HG02943 (cell line): ENCODE data around the gene KRTAP1-1.
"Not testable (repeated sequence)": the region's sequence is repeated elsewhere in the genome, so short reads cannot be mapped to it uniquely, and the experiment has no call there.

Experiments used
- ATAC-seq: cut with Tn5 transposase; IDR thresholded peaks from one replicate; pipeline ENCODE4 v1.9.1; 2021; ENCODE audit warnings: mild to moderate bottlenecking, low read depth, moderate library complexity; ENCODE audit not compliant: unreplicated experiment

Gene KRTAP1-1

DNA sequence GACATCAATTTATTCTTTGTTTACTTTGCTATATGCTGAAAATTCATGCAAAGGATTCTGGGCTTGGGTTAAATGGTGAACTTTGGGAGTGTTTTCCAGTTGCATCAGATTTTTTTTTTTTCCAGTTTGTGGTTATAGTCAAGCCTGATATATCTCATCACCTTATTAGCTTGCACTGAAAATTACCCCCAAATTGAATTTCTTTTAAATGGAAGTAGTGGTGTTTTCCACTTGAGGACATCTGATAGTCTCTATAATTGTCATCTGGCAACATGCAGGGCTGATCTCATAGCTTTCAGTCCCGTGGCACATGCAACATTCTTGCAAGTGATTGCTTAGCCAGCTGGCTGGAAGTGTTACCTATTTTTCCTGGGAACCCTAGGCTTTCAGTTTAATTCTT, 27.6 kb downstream of the KRTAP1-1 start:
- ATAC-seq = no peak

DNA sequence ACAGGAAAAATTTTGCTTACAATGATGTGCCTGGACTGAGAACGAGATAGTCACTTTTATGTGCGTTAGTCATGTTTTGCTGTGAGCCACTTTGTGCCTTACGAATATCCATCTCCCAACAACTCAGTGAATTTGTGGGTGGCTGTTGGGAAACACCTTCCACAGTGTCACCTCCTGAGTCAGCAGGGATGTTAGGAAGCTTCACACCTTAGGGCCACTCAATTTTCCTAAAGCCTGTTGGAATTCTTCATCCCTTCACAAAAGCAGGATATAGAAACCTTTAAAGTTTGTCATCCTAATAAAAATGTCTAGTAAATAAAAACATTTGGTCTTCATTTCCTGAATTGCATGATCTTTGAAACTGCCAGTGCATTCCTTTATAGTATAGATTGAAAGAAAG, 28.1 kb downstream of the KRTAP1-1 start:
- ATAC-seq = no peak

DNA sequence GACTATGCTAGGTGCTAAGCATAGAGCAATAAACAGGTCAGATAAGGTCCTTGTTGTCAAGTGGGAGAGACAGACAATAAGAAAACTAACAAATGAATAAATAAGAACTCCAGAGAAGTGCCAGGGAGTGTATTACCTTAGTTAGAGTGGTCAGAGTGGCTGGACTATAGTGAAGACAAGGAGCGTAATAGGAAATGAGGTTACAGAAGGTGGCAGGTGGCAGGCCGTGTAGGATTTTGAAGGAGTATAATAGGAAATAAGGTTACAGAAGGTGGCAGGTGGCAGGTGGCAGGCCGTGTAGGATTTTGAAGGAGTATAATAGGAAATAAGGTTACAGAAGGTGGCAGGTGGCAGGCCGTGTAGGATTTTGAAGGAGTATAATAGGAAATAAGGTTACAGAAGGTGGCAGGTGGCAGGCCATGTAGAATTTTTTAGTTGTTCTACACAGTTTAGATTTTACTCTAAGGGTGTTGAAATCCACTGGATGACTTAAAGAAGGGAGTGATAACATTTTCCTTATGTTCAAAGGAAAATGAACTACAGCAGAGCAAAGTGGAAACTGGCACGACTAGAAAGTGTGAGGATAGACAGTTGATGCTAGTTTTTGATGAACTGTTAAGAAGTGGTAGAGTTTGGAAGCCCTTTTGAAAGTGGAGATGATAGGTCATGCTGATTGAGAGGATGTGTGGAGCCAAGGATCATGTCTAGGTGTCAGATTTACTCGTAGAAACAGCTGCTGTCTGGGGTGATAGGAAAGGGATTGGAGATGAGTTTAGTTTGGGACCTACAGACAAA, 28.7 kb downstream of the KRTAP1-1 start:
- no peak for ATAC-seq

DNA sequence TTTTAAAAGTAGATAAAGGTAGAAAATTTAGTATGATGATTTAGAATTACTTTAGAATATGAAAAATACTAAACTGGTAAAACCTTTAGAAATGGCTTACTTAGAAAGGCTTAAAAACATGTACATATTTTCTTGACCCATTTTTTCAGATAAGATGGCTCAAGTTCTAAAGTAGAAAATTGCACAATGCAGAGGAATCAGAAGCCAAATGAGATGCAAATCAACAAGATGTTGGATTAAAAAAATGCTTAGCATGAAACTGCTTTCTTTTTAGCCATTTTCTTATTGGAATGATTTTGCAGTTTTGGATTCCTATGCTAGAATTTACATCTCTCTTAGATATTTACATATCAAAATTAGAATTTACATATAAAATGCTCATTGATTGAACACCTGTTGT, 30.8 kb downstream of the KRTAP1-1 start:
- no peak for ATAC-seq

DNA sequence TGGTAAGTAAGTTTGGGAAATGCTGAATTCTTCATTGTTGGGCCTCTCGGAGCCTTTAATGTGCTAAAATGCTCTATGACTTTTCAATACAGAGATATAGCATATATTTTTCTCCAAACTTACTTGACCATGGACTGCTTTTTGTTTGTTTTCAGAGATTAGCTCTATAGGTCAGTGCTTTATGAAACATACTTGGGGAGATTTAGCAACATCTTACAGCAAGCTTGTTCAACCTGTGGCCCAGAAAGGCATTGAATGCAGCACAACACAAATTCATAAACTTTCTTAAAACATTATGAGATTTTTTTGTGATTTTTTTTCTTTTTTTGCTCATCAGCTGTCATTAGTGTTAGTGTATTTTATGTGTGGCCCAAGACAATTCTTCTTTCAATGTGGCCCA, 31.3 kb downstream of the KRTAP1-1 start:
- no peak for ATAC-seq

DNA sequence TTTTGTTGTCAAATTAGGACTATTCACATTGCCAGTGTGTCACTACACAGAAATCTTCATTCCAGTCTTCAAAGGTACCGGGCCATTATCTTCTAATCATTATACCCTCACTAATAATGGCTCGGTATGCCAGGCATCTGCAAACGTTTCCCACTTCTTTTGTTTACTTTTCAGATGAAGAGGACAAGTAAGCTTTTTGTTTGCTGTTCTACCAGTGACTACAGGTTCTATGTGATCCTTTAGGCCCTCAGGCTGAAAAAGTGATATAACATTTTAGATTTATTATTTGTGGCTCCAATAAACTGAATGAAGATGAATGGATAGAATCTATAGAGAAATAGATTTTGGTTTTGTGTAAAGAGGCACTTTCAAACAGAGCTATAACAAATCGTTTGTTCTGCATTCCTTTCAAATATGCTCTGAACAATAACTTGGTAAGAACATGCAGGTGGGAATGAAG, 31.9 kb downstream of the KRTAP1-1 start:
- no peak for ATAC-seq

DNA sequence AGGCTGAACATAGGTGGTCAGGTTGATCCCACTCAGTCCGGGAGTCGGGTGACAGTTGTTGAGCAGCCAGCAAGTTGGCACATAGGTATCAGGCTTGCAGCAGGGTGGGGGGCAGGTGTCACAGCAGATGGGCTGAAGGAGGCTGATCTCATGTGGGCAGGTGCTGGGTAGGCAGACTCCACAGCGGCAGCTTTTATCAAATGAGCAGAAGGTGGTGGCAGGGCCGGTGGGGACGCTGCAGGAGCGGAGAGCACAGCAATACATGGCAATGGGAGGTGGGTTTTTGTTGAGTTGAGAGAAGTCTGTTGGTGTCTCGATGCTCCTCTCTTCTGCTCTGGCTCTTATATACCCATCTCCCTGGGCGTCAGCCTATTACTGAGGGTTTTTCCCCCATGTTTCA, 32.4 kb downstream of the KRTAP1-1 start, which contains the start of gene KRTAP3-1:
Gene KRTAP3-1 (minus strand): TSS at position 318 of the 400 bp plus-strand sequence. CDS start 54 bp downstream, at position 264.
- ATAC-seq = no peak

DNA sequence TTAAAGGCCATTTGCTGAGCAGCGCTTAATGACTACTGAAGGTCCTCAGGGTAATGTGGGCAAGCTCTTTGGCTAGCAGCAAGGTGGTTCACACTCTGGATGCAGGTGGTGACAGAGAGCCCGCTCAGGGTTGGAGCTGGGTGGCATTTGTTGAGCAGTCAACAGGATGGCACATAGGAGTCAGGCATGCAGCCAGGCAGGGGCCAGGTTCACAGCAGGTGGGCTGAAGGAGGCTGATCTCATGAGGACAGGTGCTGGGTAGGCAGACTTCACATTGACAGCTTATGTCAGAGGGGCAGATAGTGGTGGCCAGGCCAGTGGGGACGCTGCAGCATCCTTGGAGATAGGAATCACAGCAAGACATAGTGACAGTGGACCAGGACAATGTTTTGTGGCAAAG, 36.9 kb downstream of the KRTAP1-1 start:
- ATAC-seq = no peak

DNA sequence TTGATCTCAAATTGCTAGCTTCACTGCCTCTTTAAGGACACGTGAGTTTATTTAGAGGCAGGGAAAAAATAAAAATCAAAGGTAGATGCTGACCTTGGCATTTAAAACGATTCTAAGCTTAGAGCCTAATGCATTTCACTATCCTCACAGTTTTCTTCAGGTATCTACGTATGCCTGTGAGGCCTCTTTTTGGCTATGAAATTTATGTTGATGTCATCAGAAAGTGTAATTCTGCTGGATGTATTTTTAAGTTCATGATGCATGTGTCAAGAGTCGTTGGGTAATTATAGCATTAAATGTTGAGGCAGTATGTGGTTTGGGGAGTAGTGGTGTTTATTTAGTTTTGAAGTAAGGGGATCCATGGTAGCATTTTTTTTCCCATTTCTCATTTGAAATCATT, 37.3 kb downstream of the KRTAP1-1 start:
- ATAC-seq = no peak

DNA sequence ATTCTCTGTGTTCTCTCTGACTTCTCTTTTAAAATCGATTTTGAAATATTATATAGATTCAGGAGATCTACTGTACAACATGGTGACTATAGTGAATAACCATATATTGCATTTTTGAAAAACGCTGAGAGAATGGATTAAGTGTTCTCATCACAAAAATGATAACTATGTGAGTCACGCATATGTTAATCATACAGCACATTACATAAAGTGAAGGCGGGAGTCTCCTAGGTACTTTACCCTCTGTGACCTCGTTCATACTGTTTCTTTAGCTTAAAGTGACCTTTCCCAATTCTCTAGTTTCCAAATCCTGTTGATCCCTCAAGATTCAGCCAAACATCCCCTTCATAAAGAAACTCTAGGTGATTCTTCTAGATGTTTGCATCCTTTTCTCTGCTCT, 38.4 kb downstream of the KRTAP1-1 start:
- no peak for ATAC-seq

DNA sequence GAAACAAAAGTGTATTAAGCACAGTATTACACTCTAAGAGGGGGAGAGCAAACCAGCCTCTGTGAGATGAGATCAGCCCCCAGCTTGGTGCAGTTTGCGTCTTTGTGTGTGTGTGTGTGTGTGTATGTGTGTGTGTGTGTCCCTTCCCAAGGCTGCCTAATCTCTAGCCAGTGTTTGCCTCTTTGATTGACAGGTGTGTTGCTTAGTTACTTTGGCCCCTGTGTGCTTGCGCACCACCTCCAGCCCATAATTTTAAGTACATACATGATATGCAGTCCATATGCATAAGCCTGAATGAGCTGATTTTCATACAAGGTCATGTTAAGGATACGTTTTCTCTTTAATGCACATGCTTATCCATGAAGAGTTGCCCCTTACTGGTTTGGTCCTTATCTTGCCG, 39.5 kb downstream of the KRTAP1-1 start:
- no peak for ATAC-seq

DNA sequence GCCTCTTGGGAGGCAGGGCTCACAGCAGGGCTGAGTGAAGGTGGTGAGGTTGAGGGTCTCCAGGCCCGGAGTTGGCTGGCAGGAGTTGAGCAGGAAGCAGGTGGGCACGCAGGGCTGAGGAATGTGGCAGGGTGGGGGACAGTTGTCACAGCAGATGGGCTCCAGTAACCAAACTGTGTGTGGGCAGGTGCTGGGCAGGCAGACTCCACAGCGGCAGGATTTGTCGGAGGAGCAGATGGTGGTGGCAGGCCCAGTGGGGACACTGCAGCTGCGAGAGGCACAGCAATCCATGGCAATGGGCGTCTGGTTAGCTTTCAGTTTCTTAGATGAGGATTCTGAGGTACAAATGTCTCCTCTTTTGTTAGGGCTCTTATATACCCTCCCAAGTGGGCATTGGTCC, 41.7 kb downstream of the KRTAP1-1 start, which contains the start of gene KRTAP3-2:
Gene KRTAP3-2 (minus strand): TSS at position 344 of the 400 bp plus-strand sequence. CDS start 53 bp downstream, at position 291.
- not testable (repeated sequence) for ATAC-seq

DNA sequence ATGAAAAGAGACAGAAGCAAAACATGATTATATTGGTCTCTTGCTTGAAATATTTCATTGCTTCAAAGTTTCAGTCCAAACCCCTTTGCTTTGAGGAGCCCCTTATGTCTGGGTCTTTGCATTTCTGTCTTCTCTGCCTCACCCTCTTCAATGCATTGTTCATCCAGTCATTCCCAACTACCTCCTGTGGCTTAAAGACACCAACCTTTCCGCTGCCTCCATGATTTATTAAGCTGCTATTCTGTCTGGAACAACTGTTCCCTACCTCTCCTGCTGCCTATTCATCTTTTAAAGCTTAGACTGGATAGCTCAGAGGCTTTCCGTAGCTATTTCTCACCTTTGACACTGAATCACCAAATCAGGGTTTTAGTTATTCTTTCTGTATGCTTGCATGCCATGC, 43.9 kb downstream of the KRTAP1-1 start:
- no peak for ATAC-seq

DNA sequence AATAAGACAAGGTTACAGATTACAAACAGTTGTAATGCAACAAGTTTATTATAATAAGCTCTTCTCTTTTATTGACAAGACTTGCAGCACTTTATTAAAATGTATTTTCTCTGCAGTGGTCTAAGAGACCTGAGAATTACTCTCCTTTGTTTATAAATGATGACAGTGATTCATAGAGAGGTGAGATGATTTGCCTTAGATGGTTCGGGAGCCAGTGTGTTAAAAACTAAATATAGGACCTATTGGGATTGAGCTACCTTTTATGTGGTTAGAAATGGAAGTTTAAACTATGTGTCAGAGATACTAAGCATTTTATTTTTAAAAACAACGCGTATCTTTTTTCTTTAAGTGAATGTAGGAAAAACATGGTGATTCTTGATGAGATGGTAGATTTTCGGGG, 44.4 kb downstream of the KRTAP1-1 start:
- no peak for ATAC-seq

DNA sequence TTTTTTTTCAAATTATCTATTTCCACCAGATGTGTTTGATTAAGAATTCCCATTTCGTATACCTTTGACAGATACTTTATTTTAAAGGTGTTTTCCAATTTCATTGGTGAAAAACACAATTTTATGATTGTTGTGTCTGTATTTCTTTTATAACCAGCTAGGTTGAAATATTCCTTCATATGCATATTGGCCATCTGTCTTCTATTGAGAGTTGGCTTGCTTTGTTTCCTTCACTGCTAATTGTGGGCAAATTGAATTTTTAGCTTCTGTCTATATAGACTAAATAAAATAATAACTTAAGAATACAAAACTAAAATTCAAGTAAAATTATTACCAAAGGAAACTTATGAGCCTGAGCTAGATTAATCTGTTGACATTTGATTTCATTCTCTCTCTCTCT, 46.1 kb downstream of the KRTAP1-1 start:
- ATAC-seq = no peak

DNA sequence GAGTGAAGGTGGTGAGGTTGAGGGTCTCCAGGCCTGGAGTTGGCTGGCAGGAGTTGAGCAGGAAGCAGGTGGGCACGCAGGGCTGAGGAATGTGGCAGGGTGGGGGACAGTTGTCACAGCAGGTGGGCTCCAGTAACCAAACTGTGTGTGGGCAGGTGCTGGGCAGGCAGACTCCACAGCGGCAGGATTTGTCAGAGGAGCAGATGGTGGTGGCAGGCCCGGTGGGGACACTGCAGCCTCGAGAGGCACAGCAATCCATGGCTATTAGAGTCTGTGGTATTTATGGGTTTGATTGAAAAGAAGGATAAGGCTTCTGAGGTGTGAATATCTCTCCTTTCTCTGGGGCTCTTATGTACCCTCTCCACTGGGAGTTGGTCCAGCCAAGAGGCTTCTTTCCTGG, 47.4 kb downstream of the KRTAP1-1 start, which contains the start of gene KRTAP3-3:
Gene KRTAP3-3 (minus strand): TSS at position 326 of the 400 bp plus-strand sequence. CDS start 67 bp downstream, at position 259.
- no peak for ATAC-seq

DNA sequence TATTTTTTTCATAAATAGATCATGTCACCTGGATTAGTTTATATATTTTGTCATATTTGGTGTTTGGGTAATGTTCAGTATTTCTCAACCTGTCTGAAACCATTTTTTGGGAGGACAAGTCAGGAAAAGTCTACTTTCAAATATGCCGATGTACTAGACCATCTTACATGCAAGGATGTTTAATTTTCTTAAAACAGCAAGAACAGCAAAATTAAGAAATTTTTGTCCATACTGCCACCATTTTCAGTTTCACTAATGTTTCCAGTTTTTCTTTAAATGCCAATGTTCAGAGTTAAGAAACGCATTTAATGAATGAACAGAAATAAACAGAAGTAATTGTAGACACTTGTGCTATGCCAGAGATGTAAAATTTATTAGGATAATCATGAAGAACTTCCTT, 48.2 kb downstream of the KRTAP1-1 start:
- no peak for ATAC-seq

DNA sequence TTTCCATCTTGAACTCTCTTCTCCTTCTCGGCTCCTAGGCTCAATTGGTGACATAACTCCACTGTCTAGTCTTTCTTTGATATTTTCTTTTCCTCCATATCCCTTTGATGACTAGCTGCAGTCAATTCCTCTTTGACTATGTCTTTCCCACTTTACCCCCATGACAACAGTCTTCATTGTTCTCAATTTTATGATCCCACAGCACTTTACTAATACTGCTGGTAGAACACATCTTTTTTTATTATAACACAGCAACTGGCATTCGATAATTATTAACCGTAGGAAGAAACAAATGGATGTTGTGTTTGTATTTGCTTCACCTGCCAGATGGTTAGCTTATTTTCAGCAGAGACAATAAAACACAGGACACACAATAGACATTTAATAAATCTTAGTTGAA, 48.6 kb downstream of the KRTAP1-1 start:
- no peak for ATAC-seq
